ENCODE data around the gene ZNF532. TPM values are rescaled to one million over a fixed set of nuclear protein-coding genes. Genes with fewer than 3 reads are reported as not detected.
"Not testable (repeated sequence)": the region's sequence is repeated elsewhere in the genome, so short reads cannot be mapped to it uniquely, and the experiment has no call there.

Gene ZNF532
- total RNA-seq, 1 donor from 2014 or later, result 84.8 TPM

- no peak for DNase-seq (ENCODE audit: extremely low read depth, low read depth, low spot score)
These were observed 17.1 kb upstream of the ZNF532 start for GRCh38 chr18:58847383-58848071.

- no peak for DNase-seq (ENCODE audit: extremely low read depth, low read depth, low spot score)
These were observed 16.0 kb upstream of the ZNF532 start for GRCh38 chr18:58848685-58849084.

GRCh38 chr18:58850786-58851469 lies 13.7 kb upstream of the ZNF532 start:
- DNase-seq (ENCODE audit: extremely low read depth, low read depth, low spot score), result no peak

GRCh38 chr18:58851856-58852255 lies 12.8 kb upstream of the ZNF532 start:
- DNase-seq (ENCODE audit: extremely low read depth, low read depth, low spot score), result no peak

- DNase-seq (ENCODE audit: extremely low read depth, low read depth, low spot score), result no peak
These were observed 12.0 kb upstream of the ZNF532 start for GRCh38 chr18:58852629-58853028.

- no peak for DNase-seq (ENCODE audit: extremely low read depth, low read depth, low spot score)
These were observed 11.1 kb upstream of the ZNF532 start for GRCh38 chr18:58853561-58853960.

- not testable (repeated sequence) for DNase-seq (ENCODE audit: extremely low read depth, low read depth, low spot score)
These were observed 9.2 kb upstream of the ZNF532 start for GRCh38 chr18:58855521-58855920.

GRCh38 chr18:58856881-58857280 lies 7.8 kb upstream of the ZNF532 start:
- no peak for DNase-seq (ENCODE audit: extremely low read depth, low read depth, low spot score)

GRCh38 chr18:58858591-58859468 lies 5.8 kb upstream of the ZNF532 start:
- DNase-seq (ENCODE audit: extremely low read depth, low read depth, low spot score), result no peak

GRCh38 chr18:58859907-58860306 lies 4.8 kb upstream of the ZNF532 start:
- no peak for DNase-seq (ENCODE audit: extremely low read depth, low read depth, low spot score)

GRCh38 chr18:58860747-58861231 lies 3.9 kb upstream of the ZNF532 start:
- DNase-seq (ENCODE audit: extremely low read depth, low read depth, low spot score), result no peak

- no peak for DNase-seq (ENCODE audit: extremely low read depth, low read depth, low spot score)
These were observed 3.3 kb upstream of the ZNF532 start for GRCh38 chr18:58861353-58861752.

GRCh38 chr18:58861861-58862301 lies 2.8 kb upstream of the ZNF532 start:
- no peak for DNase-seq (ENCODE audit: extremely low read depth, low read depth, low spot score)

- no peak for DNase-seq (ENCODE audit: extremely low read depth, low read depth, low spot score)
These were observed 2.3 kb upstream of the ZNF532 start for GRCh38 chr18:58862356-58862755.

- DNase-seq (ENCODE audit: extremely low read depth, low read depth, low spot score), result no peak
These were observed 1.7 kb upstream of the ZNF532 start for GRCh38 chr18:58862851-58863538.

GRCh38 chr18:58863539-58864145 lies 1.0 kb upstream of the ZNF532 start:
- DNase-seq (ENCODE audit: extremely low read depth, low read depth, low spot score), result no peak

GRCh38 chr18:58865033-58865590 lies 435 bp downstream of the ZNF532 start:
- DNase-seq (ENCODE audit: extremely low read depth, low read depth, low spot score), result no peak

GRCh38 chr18:58865701-58866065 lies 1.0 kb downstream of the ZNF532 start:
- DNase-seq (ENCODE audit: extremely low read depth, low read depth, low spot score), result no peak

GRCh38 chr18:58866066-58866772 lies 1.5 kb downstream of the ZNF532 start:
- no peak for DNase-seq (ENCODE audit: extremely low read depth, low read depth, low spot score)

All from glomerular endothelial cell (primary cell).